Panc1 (cell line): ENCODE measurements around the gene ZNF507.

Experiments used
- CTCF ChIP-seq: fragments of 450-650 bp; IDR thresholded peaks from 2 replicates; pipeline ENCODE4 v1.5.1; 2017; ENCODE audit warnings: mild to moderate bottlenecking
- POLR2AphosphoS5 ChIP-seq: IDR thresholded peaks from 2 replicates; pipeline ENCODE4 v1.6.1; 2012; ENCODE audit warnings: mild to moderate bottlenecking, low read depth, low read length, moderate library complexity
- TCF7L2 ChIP-seq: IDR thresholded peaks from 2 replicates; pipeline ENCODE4 v1.6.1; 2011; ENCODE audit warnings: mild to moderate bottlenecking, low read depth, low read length, inconsistent platforms

- TF ChIP-seq CTCF (no peak), TCF7L2 (no peak), POLR2AphosphoS5 (no peak)
These were observed 21.7 kb downstream of the ZNF507 start for GRCh38 chr19:32367063-32367462.
